CD4-positive, alpha-beta T cell (primary cell): ENCODE results near the gene HAUS8. TPM values are rescaled to one million over a fixed set of nuclear protein-coding genes. Genes with fewer than 3 reads are reported as not detected.

Source experiments
- ATAC-seq: fragments of 200-7000 bp; cut with Tn5 transposase; one replicate; pipeline ENCODE4 v1.10.0; 2022; ENCODE audit warnings: mild to moderate bottlenecking; ENCODE audit not compliant: poor library complexity
- CTCF ChIA-PET: fragments of 350-600 bp; sonication (Branson Sonifier 250); formaldehyde crosslinking; loops from one replicate; lab custom pipeline; 2021; ENCODE audit warnings: antibody characterized with exemption, inconsistent platforms; lab: Charles Lee
- POLR2A ChIA-PET: fragments of 350-600 bp; sonication (Branson Sonifier 250); formaldehyde crosslinking; loops from one replicate; lab custom pipeline; 2021; ENCODE audit warnings: antibody characterized with exemption, inconsistent platforms; lab: Charles Lee
- DNase-seq, 14 experiments: peaks; one replicate each; pipeline ENCODE4 v3.0.0-alpha.2; 2013 to 2020; ENCODE audit warnings: mixed read lengths in 2 of 14
- H3K27ac ChIP-seq, 2 donors: one replicate each; pipeline versions ENCODE4 v1.5.1 to v1.7.0; 2013; ENCODE audit warnings: low read length in 2 of 2, low read depth in 1 of 2, mild to moderate bottlenecking in 1 of 2
- H3K27me3 ChIP-seq, 2 experiments: 1 replicate in 1 of 2; 2 replicates in 1 of 2; pipeline versions ENCODE4 v1.6.1 to v1.7.0; 2013; ENCODE audit warnings: low read length in 2 of 2, control low read depth in 1 of 2, mild to moderate bottlenecking in 1 of 2, moderate library complexity in 1 of 2; ENCODE audit not compliant: insufficient read depth in 2 of 2, control insufficient read depth in 1 of 2
- H3K36me3 ChIP-seq: one replicate; pipeline ENCODE4 v1.6.1; 2013; ENCODE audit warnings: low read length, control low read depth; ENCODE audit not compliant: insufficient read depth
- H3K4me1 ChIP-seq: one replicate; pipeline ENCODE4 v1.6.1; 2013; ENCODE audit warnings: low read length, control low read depth; ENCODE audit not compliant: insufficient read depth
- H3K4me3 ChIP-seq: one replicate; pipeline ENCODE4 v1.5.1; 2013; ENCODE audit warnings: mild to moderate bottlenecking, low read length, moderate library complexity
- H3K9me3 ChIP-seq, 2 experiments: 1 replicate in 1 of 2; 2 replicates in 1 of 2; pipeline versions ENCODE4 v1.6.1 to v1.7.0; 2013; ENCODE audit warnings: low read length in 2 of 2, mild to moderate bottlenecking in 2 of 2, control low read depth in 1 of 2, moderate library complexity in 1 of 2; ENCODE audit not compliant: control insufficient read depth in 1 of 2, insufficient read depth in 1 of 2
- H3K27ac Mint-ChIP-seq: one replicate; pipeline ENCODE4 v1.8.0; 2020; ENCODE audit warnings: mixed read lengths
- H3K27me3 Mint-ChIP-seq: one replicate; pipeline ENCODE4 v1.8.0; 2021; ENCODE audit warnings: mixed read lengths
- H3K36me3 Mint-ChIP-seq: one replicate; pipeline ENCODE4 v1.8.0; 2021; ENCODE audit warnings: low read depth, mixed read lengths
- H3K4me1 Mint-ChIP-seq: one replicate; pipeline ENCODE4 v1.8.0; 2021; ENCODE audit warnings: low read depth, mixed read lengths
- H3K4me3 Mint-ChIP-seq: one replicate; pipeline ENCODE4 v1.8.0; 2020; ENCODE audit warnings: mild to moderate bottlenecking, mixed read lengths
- H3K9me3 Mint-ChIP-seq: one replicate; pipeline ENCODE4 v1.8.0; 2020; ENCODE audit warnings: mixed read lengths
- CTCF ChIP-seq: fragments of 200-600 bp; IDR thresholded peaks from one replicate; pipeline ENCODE4 v1.8.0; 2022; ENCODE audit warnings: antibody characterized with exemption, mild to moderate bottlenecking
- intact Hi-C, 2 experiments: fragments of 100-400 bp; cut with DNase I in 1 of 2; cut with micrococcal nuclease in 1 of 2; formaldehyde crosslinking; loops; one replicate each; pipeline versions ENCODE4 v1.15.1 to v1.9.0; 2023 to 2025; cut with DNase I, micrococcal nuclease
- total RNA-seq, 174 experiments: library from RNA in 2 of 174; stranded (reverse) in 2 of 174; gene quantifications; one replicate each; pipeline ENCODE4 v1.2.3 and lab custom pipeline; 2021 to 2026

The HAUS8 gene
- total RNA-seq, 2 experiments from 2014 or later = 20.6 to 20.7 TPM

- H3K4me1 Mint-ChIP-seq = no peaks in the 10 kb centered on the region
- POLR2A ChIA-PET = no interaction called here
- DNase-seq (peak in 1 of 14 experiments; percentile 21), ATAC-seq (no peak)
- CTCF ChIA-PET = no interaction called here
- Histone ChIP-seq H3K27me3 (no peaks in the 10 kb centered on the region), H3K9me3 (peaks cover 4 to 5% of the 10 kb centered on the region in 2 experiments), H3K4me1 (peaks cover 33% of the 10 kb centered on the region), H3K4me3 (peak overlapping the region; percentile 26), H3K27ac (peak overlapping the region in 1 of 2 donors; percentile 20), H3K36me3 (no peaks in the 10 kb centered on the region)
- TF ChIP-seq CTCF = no peak
- no peak overlapping the region for H3K4me3 Mint-ChIP-seq
- H3K27ac Mint-ChIP-seq = no peak overlapping the region
- peaks cover 4% of the 10 kb centered on the region for H3K9me3 Mint-ChIP-seq
- intact Hi-C loops = no loop called here
- no peaks in the 10 kb centered on the region for H3K36me3 Mint-ChIP-seq
- H3K27me3 Mint-ChIP-seq = peaks cover 19% of the 10 kb centered on the region
These were observed 72.8 kb downstream of the HAUS8 start for GRCh38 chr19:17002455-17002854.

GRCh38 chr19:17001603-17002183 is 73.6 kb downstream of the HAUS8 start:
- Mint-ChIP-seq H3K27me3 (peaks cover 18% of the 10 kb centered on the region), H3K27ac (no peak overlapping the region), H3K4me1 (no peaks in the 10 kb centered on the region), H3K9me3 (peaks cover 4% of the 10 kb centered on the region), H3K4me3 (no peak overlapping the region), H3K36me3 (no peaks in the 10 kb centered on the region)
- Histone ChIP-seq H3K4me1 (peaks cover 33% of the 10 kb centered on the region), H3K36me3 (no peaks in the 10 kb centered on the region), H3K4me3 (peak overlapping the region; percentile 26), H3K27me3 (no peaks in the 10 kb centered on the region), H3K9me3 (peaks cover 4 to 5% of the 10 kb centered on the region in 2 experiments), H3K27ac (peak overlapping the region; percentile 45 to 56)
- ATAC-seq = no peak
- TF ChIP-seq CTCF = no peak
- ChIA-PET CTCF (no interaction called here), POLR2A (no interaction called here)
- intact Hi-C loops = no loop called here
- DNase-seq = peak in 13 of 14 experiments; percentile 51 to 97 (median 72)

Other genes starting within 250 kb of the HAUS8 start
- gene SIN3B, start 246.1 kb downstream of the HAUS8 start, total RNA-seq = 10 to 100 TPM; 52.4 to 53.7 TPM
- not detected for gene F2RL3, start 186.5 kb downstream of the HAUS8 start, total RNA-seq
- under 1 TPM; 0.05 to 0.34 TPM for gene CPAMD8, start 48.6 kb downstream of the HAUS8 start, total RNA-seq
- gene MYO9B, start 325 bp upstream of the HAUS8 start, total RNA-seq = 100 to 1,000 TPM; 176 to 184 TPM
- 10 to 100 TPM; 23.1 to 24.3 TPM for gene USE1, start 139.9 kb upstream of the HAUS8 start, total RNA-seq
- 10 to 100 TPM; 20.5 to 22.2 TPM for gene OCEL1, start 150.8 kb upstream of the HAUS8 start, total RNA-seq
- gene NR2F6, start 170.5 kb upstream of the HAUS8 start, total RNA-seq = 1 to 10 TPM in 1 of 2 experiments, under 1 TPM in 1; 0.74 to 1.1 TPM
- gene USHBP1, start 189.3 kb upstream of the HAUS8 start, total RNA-seq = not detected
- gene BABAM1, start 192.0 kb upstream of the HAUS8 start, total RNA-seq = 10 to 100 TPM; 56.2 to 63.5 TPM
- gene ANKLE1, start 206.4 kb upstream of the HAUS8 start, total RNA-seq = 1 to 10 TPM in 1 of 2 experiments, under 1 TPM in 1; 0.85 to 1.9 TPM
- 1 to 10 TPM; 4.4 to 4.6 TPM for gene ABHD8, start 228.0 kb upstream of the HAUS8 start, total RNA-seq
- gene MRPL34, start 230.4 kb upstream of the HAUS8 start, total RNA-seq = 10 to 100 TPM; 28.4 to 28.7 TPM
- gene DDA1, start 234.1 kb upstream of the HAUS8 start, total RNA-seq = 10 to 100 TPM; 41.4 to 43.4 TPM